ENCODE data around the gene OCLN.
"Not testable (repeated sequence)": the region's sequence is repeated elsewhere in the genome, so short reads cannot be mapped to it uniquely, and the experiment has no call there.

OCLN gene

DNA sequence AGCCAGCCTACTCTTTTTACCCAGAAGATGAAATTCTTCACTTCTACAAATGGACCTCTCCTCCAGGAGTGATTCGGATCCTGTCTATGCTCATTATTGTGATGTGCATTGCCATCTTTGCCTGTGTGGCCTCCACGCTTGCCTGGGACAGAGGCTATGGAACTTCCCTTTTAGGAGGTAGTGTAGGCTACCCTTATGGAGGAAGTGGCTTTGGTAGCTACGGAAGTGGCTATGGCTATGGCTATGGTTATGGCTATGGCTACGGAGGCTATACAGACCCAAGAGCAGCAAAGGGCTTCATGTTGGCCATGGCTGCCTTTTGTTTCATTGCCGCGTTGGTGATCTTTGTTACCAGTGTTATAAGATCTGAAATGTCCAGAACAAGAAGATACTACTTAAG is 16.6 kb downstream of the OCLN start:
- TF ChIP-seq, protein P1, sequence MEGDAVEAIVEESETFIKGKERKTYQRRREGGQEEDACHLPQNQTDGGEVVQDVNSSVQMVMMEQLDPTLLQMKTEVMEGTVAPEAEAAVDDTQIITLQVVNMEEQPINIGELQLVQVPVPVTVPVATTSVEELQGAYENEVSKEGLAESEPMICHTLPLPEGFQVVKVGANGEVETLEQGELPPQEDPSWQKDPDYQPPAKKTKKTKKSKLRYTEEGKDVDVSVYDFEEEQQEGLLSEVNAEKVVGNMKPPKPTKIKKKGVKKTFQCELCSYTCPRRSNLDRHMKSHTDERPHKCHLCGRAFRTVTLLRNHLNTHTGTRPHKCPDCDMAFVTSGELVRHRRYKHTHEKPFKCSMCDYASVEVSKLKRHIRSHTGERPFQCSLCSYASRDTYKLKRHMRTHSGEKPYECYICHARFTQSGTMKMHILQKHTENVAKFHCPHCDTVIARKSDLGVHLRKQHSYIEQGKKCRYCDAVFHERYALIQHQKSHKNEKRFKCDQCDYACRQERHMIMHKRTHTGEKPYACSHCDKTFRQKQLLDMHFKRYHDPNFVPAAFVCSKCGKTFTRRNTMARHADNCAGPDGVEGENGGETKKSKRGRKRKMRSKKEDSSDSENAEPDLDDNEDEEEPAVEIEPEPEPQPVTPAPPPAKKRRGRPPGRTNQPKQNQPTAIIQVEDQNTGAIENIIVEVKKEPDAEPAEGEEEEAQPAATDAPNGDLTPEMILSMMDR (IDR thresholded peaks at IDR 0.05) = no peak
- no peak overlapping the region for H3K4me3 ChIP-seq
- no peak overlapping the region for H3K27ac ChIP-seq
- no peak for DNase-seq (ENCODE audit: low spot score)

DNA sequence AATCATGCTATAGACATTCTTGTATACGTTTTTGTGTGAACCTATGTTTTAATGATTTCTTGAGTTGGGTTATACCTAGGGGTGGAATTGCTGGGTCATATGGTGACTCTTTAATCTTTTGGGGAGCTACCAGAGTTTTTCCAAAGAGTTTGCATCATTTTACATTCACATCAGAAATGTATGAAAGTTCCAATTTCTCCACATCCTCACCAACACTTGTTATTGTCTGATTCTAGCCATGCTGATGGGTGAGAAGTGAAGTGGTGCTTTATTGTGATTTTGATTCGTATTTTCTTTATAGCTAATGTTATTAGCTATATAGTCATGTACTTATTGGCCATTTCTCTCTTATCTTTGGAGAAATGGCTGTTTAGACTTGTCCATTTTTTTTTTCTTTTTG is 18.1 kb downstream of the OCLN start:
- TF ChIP-seq, protein P1 (IDR thresholded peaks at IDR 0.05) = no peak
- no peak overlapping the region for H3K4me3 ChIP-seq
- H3K27ac ChIP-seq = no peak overlapping the region
- DNase-seq (ENCODE audit: low spot score) = no peak

DNA sequence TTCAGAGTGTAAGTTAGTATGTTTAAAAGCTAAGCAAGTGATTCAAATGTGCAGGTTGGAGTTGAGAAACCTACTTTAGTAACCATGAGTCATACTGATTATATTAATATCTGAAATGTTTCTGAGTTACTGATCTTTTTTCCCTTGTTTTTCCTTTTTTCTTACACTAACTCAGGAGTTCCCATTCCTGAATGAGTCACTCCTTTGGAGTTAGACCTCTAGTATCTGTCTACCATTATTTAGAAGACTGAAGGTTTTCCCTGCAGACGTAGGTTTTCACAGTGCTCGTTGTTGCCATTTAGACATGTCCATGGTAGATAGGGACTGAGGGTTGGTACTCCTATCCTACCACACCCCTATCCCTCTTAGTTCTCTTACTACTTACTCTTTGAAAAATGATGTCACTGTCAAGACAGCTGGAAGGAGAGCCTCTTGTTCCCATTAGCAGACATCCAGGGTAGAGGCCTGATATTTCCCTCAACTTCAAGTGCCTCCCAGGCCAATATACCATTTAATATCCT is 20.2 kb downstream of the OCLN start:
- TF ChIP-seq, protein P1 (IDR thresholded peaks at IDR 0.05) = no peak
- no peak for DNase-seq (ENCODE audit: low spot score)
- Histone ChIP-seq H3K4me3 (no peak overlapping the region), H3K27ac (no peak overlapping the region)

DNA sequence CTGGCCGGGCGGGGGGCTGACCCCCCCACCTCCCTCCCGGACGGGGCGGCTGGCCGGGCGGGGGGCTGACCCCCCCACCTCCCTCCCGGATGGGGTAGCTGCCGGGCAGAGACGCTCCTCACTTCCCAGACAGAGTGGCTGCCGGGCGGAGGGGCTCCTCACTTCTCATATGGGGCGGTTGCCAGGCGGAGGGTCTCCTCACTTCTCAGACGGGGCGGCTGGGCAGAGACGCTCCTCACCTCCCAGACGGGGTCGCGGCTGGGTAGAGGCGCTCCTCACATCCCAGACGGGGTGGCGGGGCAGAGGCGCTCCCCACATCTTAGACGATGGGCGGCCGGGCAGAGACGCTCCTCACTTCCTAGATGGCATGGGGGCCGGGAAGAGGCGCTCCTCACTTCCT is 23.0 kb downstream of the OCLN start:
- DNase-seq (ENCODE audit: low spot score); H3K27ac ChIP-seq: not testable (repeated sequence)

DNA sequence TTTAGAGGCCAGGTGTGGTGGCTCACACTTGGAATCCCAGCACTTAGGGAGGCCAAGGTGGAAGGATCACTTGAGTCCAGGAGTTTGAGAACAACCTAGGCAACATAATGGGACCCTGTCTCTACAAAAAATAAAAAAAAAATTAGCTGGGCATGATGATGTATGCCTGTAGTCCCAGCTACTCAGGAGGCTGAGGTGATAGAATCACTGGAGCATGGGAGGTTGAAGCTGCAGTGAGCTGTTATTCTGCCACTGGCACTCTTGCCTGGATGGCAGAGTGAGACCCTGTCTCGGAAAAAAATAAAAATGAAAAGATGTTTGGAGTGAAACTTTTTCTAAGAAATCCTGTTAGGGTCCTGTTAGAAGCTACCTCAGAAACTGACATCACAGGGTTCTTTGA is 24.2 kb downstream of the OCLN start:
- DNase-seq (ENCODE audit: low spot score) = no peak
- TF ChIP-seq, protein P1 (IDR thresholded peaks at IDR 0.05) = no peak
- H3K27ac ChIP-seq = no peak overlapping the region
- no peak overlapping the region for H3K4me3 ChIP-seq

More for the DNA sequence above, 23.0 kb downstream of the OCLN start:
- not testable (repeated sequence) for H3K4me3 ChIP-seq

DNA sequence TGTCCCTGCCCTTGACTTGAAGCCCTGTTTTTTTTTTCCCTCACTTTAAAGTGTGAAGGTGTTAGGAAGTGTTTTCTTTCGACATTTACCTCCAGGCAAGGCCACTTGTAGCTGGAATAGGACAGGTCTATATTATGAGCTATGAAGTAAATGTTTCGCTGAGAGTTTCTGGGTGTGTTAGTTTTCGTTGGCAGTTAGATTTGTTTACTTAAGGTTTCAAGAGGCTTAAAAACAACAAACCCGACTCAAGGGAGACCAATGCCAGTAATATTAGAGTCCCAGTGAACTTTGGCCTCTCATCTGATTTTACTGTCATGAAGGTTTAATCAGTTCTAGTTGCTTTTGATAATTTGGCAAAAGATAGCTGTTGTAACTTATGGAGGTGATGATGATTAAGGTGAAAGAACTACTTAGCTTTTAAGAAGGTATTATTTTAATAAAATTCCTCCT is 25.2 kb downstream of the OCLN start:
- H3K27ac ChIP-seq = no peak overlapping the region
- TF ChIP-seq, protein P1 (IDR thresholded peaks at IDR 0.05) = no peak
- no peak for DNase-seq (ENCODE audit: low spot score)
- no peak overlapping the region for H3K4me3 ChIP-seq

DNA sequence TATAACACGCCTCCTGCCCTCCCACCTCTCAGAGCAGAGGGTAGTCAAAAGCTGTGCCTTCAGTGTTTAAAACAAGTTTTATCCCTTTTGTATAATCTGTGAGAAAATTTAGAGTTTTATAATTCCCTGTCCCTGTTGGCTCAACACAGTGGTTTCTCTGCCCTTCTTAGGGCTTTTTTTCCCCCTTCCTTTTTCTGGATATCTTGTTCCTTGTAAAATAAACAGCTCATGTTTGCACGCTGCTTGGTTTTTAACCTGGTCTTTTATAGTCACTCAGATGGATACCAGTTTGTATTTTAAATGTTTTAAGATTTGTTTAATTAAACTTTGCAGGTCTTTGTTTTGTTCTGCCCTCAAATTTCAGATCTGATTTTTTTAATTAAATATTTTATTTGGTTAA is 26.7 kb downstream of the OCLN start:
- TF ChIP-seq, protein P1 (IDR thresholded peaks at IDR 0.05) = no peak
- no peak for DNase-seq (ENCODE audit: low spot score)
- Histone ChIP-seq H3K27ac (no peak overlapping the region), H3K4me3 (no peak overlapping the region)

DNA sequence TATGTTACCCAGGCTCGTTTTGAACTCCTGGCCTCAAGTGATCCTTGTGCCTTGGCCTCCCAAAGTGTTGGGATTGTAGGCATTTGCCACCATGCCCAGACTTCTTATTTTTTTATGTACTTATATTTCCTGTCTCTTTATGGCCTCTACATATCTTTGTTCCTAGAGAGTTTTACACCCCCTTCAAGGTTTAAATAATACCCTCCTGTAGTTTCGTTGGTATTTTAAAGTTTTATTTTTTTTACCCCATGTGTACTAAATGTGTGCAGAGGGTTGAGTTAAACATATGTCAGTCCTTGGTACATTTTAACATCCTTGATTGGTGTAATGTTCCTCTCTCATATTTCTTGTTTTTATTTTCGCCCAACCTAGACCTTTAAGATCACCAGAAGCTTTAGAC is 29.4 kb downstream of the OCLN start:
- Histone ChIP-seq H3K4me3 (no peak overlapping the region), H3K27ac (no peak overlapping the region)
- no peak for DNase-seq (ENCODE audit: low spot score)
- TF ChIP-seq, protein P1 (IDR thresholded peaks at IDR 0.05) = no peak

Data from coronary artery (tissue), 2 donors.